NB4 (cell line): ENCODE data around the gene FSIP2.

Source experiments
- DNase-seq: peaks from one replicate; pipeline ENCODE4 v3.0.0; 2010; ENCODE audit warnings: low read depth
- H3K4me3 ChIP-seq: one replicate; pipeline ENCODE4 v1.5.1; 2011; ENCODE audit warnings: mild to moderate bottlenecking, low read depth, low read length, moderate library complexity
- MAX ChIP-seq: IDR thresholded peaks from 2 replicates; pipeline ENCODE4 v1.6.1; 2011; ENCODE audit warnings: low read depth, low read length
- MYC ChIP-seq: IDR thresholded peaks from 2 replicates; pipeline ENCODE4 v1.6.1; 2011; ENCODE audit warnings: low read depth, low read length
- POLR2A ChIP-seq: IDR thresholded peaks from 2 replicates; pipeline ENCODE4 v1.6.1; 2011; ENCODE audit warnings: mild to moderate bottlenecking; ENCODE audit not compliant: insufficient read length; ENCODE audit errors: extremely low read depth
- TF ChIP-seq, protein P1 (sequence below): IDR thresholded peaks from one replicate; pipeline ENCODE4 v1.5.1; 2012; ENCODE audit warnings: low read depth, low read length

Gene FSIP2

DNA sequence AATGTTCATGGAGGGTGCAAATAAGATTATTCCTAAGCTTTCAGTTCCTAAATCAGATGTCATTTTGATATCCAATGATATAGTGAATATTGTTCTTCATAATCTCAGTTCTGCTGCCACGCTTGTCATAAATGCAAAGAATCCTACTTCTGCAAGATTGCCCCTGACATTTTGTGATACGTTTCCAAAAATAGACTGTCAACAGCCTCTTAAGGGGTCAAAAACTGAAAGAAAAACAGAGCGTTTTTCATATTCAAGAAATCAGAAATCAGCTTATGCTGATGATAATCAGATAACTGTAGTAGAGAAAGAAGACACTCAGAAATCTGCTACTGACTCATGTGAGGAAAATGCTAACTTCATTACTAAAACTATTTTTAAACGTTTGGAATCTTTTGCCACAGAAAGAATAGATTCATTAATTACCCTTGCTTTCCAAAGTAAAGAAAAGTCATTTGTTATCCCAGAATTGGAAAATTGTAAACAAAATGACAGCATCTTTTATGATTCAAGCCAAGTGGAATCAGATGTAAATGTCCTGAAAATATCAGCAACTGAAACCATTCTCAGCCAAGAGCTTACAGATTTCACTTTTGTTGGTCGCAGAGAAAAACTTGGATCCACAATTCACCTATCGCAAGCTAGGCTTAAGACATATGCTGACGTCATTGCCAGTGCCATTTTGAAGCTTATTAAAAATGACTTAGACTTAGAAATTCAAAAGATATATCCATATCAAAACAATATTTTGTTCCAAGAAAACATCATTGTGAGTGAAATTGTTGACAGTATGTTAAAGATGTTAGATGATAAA, 55.1 kb downstream of the FSIP2 start:
- TF ChIP-seq, protein P1, sequence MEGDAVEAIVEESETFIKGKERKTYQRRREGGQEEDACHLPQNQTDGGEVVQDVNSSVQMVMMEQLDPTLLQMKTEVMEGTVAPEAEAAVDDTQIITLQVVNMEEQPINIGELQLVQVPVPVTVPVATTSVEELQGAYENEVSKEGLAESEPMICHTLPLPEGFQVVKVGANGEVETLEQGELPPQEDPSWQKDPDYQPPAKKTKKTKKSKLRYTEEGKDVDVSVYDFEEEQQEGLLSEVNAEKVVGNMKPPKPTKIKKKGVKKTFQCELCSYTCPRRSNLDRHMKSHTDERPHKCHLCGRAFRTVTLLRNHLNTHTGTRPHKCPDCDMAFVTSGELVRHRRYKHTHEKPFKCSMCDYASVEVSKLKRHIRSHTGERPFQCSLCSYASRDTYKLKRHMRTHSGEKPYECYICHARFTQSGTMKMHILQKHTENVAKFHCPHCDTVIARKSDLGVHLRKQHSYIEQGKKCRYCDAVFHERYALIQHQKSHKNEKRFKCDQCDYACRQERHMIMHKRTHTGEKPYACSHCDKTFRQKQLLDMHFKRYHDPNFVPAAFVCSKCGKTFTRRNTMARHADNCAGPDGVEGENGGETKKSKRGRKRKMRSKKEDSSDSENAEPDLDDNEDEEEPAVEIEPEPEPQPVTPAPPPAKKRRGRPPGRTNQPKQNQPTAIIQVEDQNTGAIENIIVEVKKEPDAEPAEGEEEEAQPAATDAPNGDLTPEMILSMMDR, result no peak
- TF ChIP-seq MYC (no peak), POLR2A (no peak), MAX (no peak)
- DNase-seq, result no peak
- no peak overlapping the region for H3K4me3 ChIP-seq

- H3K4me3 ChIP-seq, result no peak overlapping the region
- DNase-seq, result no peak
- TF ChIP-seq, protein P1, result no peak
- TF ChIP-seq MAX (no peak), MYC (no peak)
Observed at GRCh38 chr2:185796758-185797157, 58.2 kb downstream of the FSIP2 start.

DNA sequence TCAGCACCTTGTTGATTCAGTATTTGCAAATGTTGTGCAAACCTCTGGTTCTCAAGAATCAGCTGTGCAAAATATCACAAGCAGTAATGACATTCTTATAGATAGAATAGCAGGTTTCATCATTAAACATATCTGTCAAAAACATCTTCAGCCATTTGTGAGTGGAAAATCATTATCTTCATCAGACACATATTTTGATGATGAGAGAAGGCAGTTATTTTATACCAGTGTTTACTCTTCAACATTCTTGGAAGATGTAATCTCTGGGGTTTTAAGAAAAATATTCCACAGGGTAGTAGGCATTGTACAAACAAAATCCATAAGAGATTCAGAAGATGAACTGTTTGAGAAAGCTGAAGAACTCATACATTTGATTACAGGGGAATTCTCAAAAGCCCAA, 64.3 kb downstream of the FSIP2 start:
- no peak overlapping the region for H3K4me3 ChIP-seq
- no peak for DNase-seq
- TF ChIP-seq MYC, result no peak
- no peak for TF ChIP-seq POLR2A
- TF ChIP-seq MAX, result no peak
- TF ChIP-seq, protein P1, result no peak

DNA sequence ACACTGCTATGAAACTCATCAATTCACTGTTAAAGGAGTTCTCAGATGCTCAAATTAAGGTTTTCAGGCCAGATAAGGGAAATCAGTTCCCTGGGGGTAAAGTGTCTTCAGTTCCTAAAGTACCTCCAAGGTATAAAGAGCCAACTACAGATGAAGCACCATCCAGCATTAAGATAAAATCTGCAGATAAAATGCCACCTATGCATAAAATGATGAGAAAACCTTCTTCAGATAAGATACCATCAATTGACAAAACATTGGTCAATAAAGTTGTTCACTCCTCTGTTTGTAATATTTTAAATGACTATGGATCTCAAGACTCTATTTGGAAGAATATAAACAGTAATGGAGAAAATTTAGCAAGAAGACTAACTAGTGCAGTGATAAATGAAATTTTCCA, 68.2 kb downstream of the FSIP2 start:
- no peak overlapping the region for H3K4me3 ChIP-seq
- no peak for TF ChIP-seq MYC
- TF ChIP-seq POLR2A, result no peak
- no peak for TF ChIP-seq MAX
- TF ChIP-seq, protein P1, result no peak
- DNase-seq, result no peak

GRCh38 chr2:185807351-185807750, 68.7 kb downstream of the FSIP2 start:
- no peak overlapping the region for H3K4me3 ChIP-seq
- TF ChIP-seq, protein P1, result no peak
- no peak for TF ChIP-seq MYC
- TF ChIP-seq POLR2A, result no peak
- TF ChIP-seq MAX, result no peak
- no peak for DNase-seq
